Ovary (tissue), 9 donors: ENCODE measurements around the gene FABP7. TPM values are rescaled to one million over a fixed set of nuclear protein-coding genes. Genes with fewer than 3 reads are reported as not detected.
A peak's percentile ranks its signal among the peaks of the same experiment; 100 is the strongest.

Experiments used
- DNase-seq, 5 donors: peaks; one replicate each; pipeline ENCODE4 v3.0.0-alpha.2; 2019 to 2020
- H3K27ac ChIP-seq, 2 donors: fragments of 200-600 bp; one replicate each; pipeline versions ENCODE4 v1.5.1 to v1.8.0; 2019 to 2022
- H3K27me3 ChIP-seq: fragments of 200-600 bp; one replicate; pipeline ENCODE4 v1.8.0; 2022
- H3K36me3 ChIP-seq: fragments of 200-600 bp; sonication (generic); one replicate; pipeline ENCODE4 v1.5.1; 2019
- H3K4me1 ChIP-seq: one replicate; pipeline ENCODE4 v1.8.1; 2013; ENCODE audit warnings: mild to moderate bottlenecking, moderate library complexity; ENCODE audit not compliant: insufficient read depth
- H3K4me3 ChIP-seq: fragments of 200-600 bp; sonication (generic); one replicate; pipeline ENCODE4 v1.5.1; 2017
- H3K9me3 ChIP-seq, 2 donors: fragments of 200-600 bp in 1 of 2; sonication (generic) in 1 of 2; one replicate each; pipeline versions ENCODE4 v1.5.1 to v1.8.1; 2013 to 2019; ENCODE audit warnings: mild to moderate bottlenecking in 1 of 2, moderate library complexity in 1 of 2
- EP300 ChIP-seq: sonication (generic); formaldehyde crosslinking; IDR thresholded peaks from one replicate; pipeline ENCODE4 v1.6.1; 2017; ENCODE audit warnings: antibody characterized with exemption
- POLR2A ChIP-seq: fragments of 450-650 bp; IDR thresholded peaks from one replicate; pipeline ENCODE4 v1.6.1; 2017; ENCODE audit warnings: antibody characterized with exemption, mild to moderate bottlenecking, moderate library complexity
- WGBS, 3 donors: extraction: QIAGEN DNeasy Blood & Tissue Kit in 1 of 3; methylation state at CpG; one replicate each; pipeline versions ENCODE4 v1.1.5 to v1.1.7; 2013 to 2017; 5-methylcytosine and 5-hydroxymethylcytosine counted together
- intact Hi-C, 4 donors: fragments of 100-400 bp; cut with DNase I; formaldehyde crosslinking; loops; one replicate each; pipeline versions ENCODE4 v1.11.0 to v1.15.1; 2022 to 2023
- polyA plus RNA-seq, 2 donors: library from polyadenylated mRNA; stranded (reverse); fragments of 200-250 nt in 1 of 2; fragments of 350-450 nt in 1 of 2; fragmentation: Illumina TruSeq in 1 of 2; extraction: RNeasy Lipid Tissue Mini Kit (QIAGEN cat#74804) in 1 of 2; gene quantifications; one replicate each; pipeline ENCODE4 v1.2.3, GENCODE V29; 2013 to 2014
- total RNA-seq, 7 donors: library from RNA; depleted of rRNA in 2 of 7; stranded (reverse); fragments of >200 nt in 2 of 7; fragmentation: NEBNext Ultra II Directional in 3 of 7; extraction: Animal tissue kit (Norgen Biotek cat#: 25700) in 3 of 7; gene quantifications; one replicate each; pipeline versions ENCODE4 v1.1.0 to v1.2.4, GENCODE V29; 2016 to 2023
- TF ChIP-seq, protein P1 (sequence below), 3 donors: fragments of 450-650 bp in 2 of 3; fragments of 200-600 bp in 1 of 3; IDR thresholded peaks; one replicate each; pipeline versions ENCODE4 v1.5.1 to v1.8.0; 2016 to 2022; ENCODE audit warnings: antibody characterized with exemption in 3 of 3, mild to moderate bottlenecking in 1 of 3
- donor health status: DM: no; HTN: no; CAD: no; lungs with moderate emphysema.
- donor health status: DM: no; HTN: no; CAD: no.
- donor health status: Bipolar disorder and iron deficiency.
- donor health status: DM: yes; HTN: yes; CAD: no.
- donor health status: DM: no; HTN: no; CAD: no.
- donor health status: DM: yes; HTN: yes; CAD: no.

Gene FABP7
- total and polyA plus RNA-seq, 9 donors: not detected

- Histone ChIP-seq H3K36me3 (no peaks in the 10 kb centered on the region), H3K4me3 (no peak overlapping the region), H3K27ac (no peak overlapping the region), H3K27me3 (no peaks in the 10 kb centered on the region), H3K9me3 (no peaks in the 10 kb centered on the region), H3K4me1 (no peaks in the 10 kb centered on the region)
- TF ChIP-seq EP300 (no peak), POLR2A (no peak)
- TF ChIP-seq, protein P1, sequence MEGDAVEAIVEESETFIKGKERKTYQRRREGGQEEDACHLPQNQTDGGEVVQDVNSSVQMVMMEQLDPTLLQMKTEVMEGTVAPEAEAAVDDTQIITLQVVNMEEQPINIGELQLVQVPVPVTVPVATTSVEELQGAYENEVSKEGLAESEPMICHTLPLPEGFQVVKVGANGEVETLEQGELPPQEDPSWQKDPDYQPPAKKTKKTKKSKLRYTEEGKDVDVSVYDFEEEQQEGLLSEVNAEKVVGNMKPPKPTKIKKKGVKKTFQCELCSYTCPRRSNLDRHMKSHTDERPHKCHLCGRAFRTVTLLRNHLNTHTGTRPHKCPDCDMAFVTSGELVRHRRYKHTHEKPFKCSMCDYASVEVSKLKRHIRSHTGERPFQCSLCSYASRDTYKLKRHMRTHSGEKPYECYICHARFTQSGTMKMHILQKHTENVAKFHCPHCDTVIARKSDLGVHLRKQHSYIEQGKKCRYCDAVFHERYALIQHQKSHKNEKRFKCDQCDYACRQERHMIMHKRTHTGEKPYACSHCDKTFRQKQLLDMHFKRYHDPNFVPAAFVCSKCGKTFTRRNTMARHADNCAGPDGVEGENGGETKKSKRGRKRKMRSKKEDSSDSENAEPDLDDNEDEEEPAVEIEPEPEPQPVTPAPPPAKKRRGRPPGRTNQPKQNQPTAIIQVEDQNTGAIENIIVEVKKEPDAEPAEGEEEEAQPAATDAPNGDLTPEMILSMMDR (IDR thresholded peaks at IDR 0.05): no peak
- WGBS, 3 donors: 93 to 94% (median 94%) methylated on average over 7 of the region's 7 CpGs
- intact Hi-C loops: no loop called here
- DNase-seq: no peak
Measured at GRCh38 chr6:122781716-122782115, 2.2 kb downstream of the FABP7 start.

- TF ChIP-seq, protein P1 (IDR thresholded peaks at IDR 0.05): no peak
- TF ChIP-seq EP300: no peak
- no peak for TF ChIP-seq POLR2A
- DNase-seq: no peak
- Histone ChIP-seq H3K36me3 (no peaks in the 10 kb centered on the region), H3K9me3 (no peaks in the 10 kb centered on the region), H3K27me3 (no peaks in the 10 kb centered on the region), H3K27ac (no peak overlapping the region), H3K4me1 (peaks cover 2% of the 10 kb centered on the region), H3K4me3 (no peak overlapping the region)
- intact Hi-C loops: no loop called here
- WGBS, 3 donors: 68 to 76% (median 70%) methylated on average over 4 of the region's 4 CpGs
Measured at GRCh38 chr6:122783401-122783800, 3.9 kb downstream of the FABP7 start.

- no peaks in the 10 kb centered on the region for H3K9me3 ChIP-seq
- no peak overlapping the region for H3K4me3 ChIP-seq
- intact Hi-C loops: no loop called here
- DNase-seq: no peak
- WGBS, 3 donors: 92 to 100% (median 98%) methylated on average over 1 of the region's 1 CpG
- peaks cover 2% of the 10 kb centered on the region for H3K4me1 ChIP-seq
- no peak overlapping the region for H3K27ac ChIP-seq
- H3K36me3 ChIP-seq: no peaks in the 10 kb centered on the region
- H3K27me3 ChIP-seq: no peaks in the 10 kb centered on the region
- TF ChIP-seq POLR2A (no peak), EP300 (no peak)
- TF ChIP-seq, protein P1 (IDR thresholded peaks at IDR 0.05): no peak
Measured at GRCh38 chr6:122785891-122786290, 6.4 kb downstream of the FABP7 start.

- H3K4me1 ChIP-seq: peaks cover 2% of the 10 kb centered on the region
- no peaks in the 10 kb centered on the region for H3K27me3 ChIP-seq
- no peaks in the 10 kb centered on the region for H3K36me3 ChIP-seq
- DNase-seq: no peak
- intact Hi-C loops: no loop called here
- H3K9me3 ChIP-seq: no peaks in the 10 kb centered on the region
- H3K27ac ChIP-seq: no peak overlapping the region
- no peak overlapping the region for H3K4me3 ChIP-seq
- TF ChIP-seq EP300 (no peak), POLR2A (no peak)
- TF ChIP-seq, protein P1 (IDR thresholded peaks at IDR 0.05): no peak
- WGBS, 3 donors: 69 to 76% (median 72%) methylated on average over 4 of the region's 4 CpGs
Measured at GRCh38 chr6:122787721-122788120, 8.2 kb downstream of the FABP7 start.

GRCh38 chr6:122788208-122788607 lies 8.7 kb downstream of the FABP7 start:
- Histone ChIP-seq H3K9me3 (no peaks in the 10 kb centered on the region), H3K27me3 (no peaks in the 10 kb centered on the region), H3K4me1 (peaks cover 2% of the 10 kb centered on the region), H3K4me3 (peak overlapping the region; percentile 73), H3K27ac (peak overlapping the region in 1 of 2 donors; percentile 97), H3K36me3 (no peaks in the 10 kb centered on the region)
- TF ChIP-seq EP300 (no peak), POLR2A (no peak)
- TF ChIP-seq, protein P1 (IDR thresholded peaks at IDR 0.05): no peak
- no peak for DNase-seq
- 37 to 48% (median 44%) methylated on average over 6 of the region's 6 CpGs for WGBS, 3 donors
- intact Hi-C loops: no loop called here
